ENCODE measurements around the gene MRPS21. TPM values are rescaled to one million over a fixed set of nuclear protein-coding genes. Genes with fewer than 3 reads are reported as not detected.

Gene MRPS21
- total and polyA plus RNA-seq, 4 donors = 15.0 to 56.5 (median 22.9) TPM

DNA sequence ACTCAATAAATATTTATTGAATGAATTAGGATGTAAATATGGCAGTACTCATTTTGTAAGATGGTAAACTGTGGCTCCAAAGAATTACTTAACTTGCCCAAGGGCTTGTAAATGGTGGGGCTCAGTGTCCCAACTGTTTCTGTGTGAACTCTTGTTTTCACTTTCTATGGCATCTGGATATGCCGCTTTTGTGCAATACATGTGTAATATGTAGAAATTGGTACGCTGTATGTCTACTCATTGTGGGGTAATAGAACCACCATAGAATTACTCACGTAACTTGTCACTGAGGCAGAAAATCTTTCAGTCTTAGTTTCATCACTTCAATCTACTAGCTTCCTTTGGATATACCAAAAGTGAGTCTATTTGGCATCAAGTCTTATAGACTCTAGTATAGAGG lies 28.6 kb downstream of the MRPS21 start:
- Histone ChIP-seq H3K27me3 (ENCODE audit: control insufficient read depth in 4 of 4, insufficient read depth in 4 of 4, low read length in 3 of 4) (no peaks in the 10 kb centered on the region), H3K9ac (ENCODE audit: low read depth in 1 of 2, low read length in 2 of 2) (peak overlapping the region; percentile 72 to 91), H3K9me3 (ENCODE audit: control insufficient read depth in 4 of 4, low read length in 3 of 4) (no peaks in the 10 kb centered on the region), H3K27ac (ENCODE audit: low read depth in 1 of 2, low read length in 2 of 2) (no peak overlapping the region), H3K36me3 (ENCODE audit: control insufficient read depth in 4 of 4, insufficient read depth in 3 of 4, low read depth in 1 of 4, low read length in 3 of 4) (peaks cover 2 to 26% (median 23%) of the 10 kb centered on the region in 4 donors), H3K4me1 (ENCODE audit: control insufficient read depth in 4 of 4, insufficient read depth in 4 of 4, low read length in 3 of 4) (peaks cover 5 to 13% (median 7%) of the 10 kb centered on the region in 4 donors), H3K4me3 (ENCODE audit: low read depth in 1 of 3, low read length in 3 of 3) (peak overlapping the region; percentile 94 to 99 (median 96))
- 78% methylated on average over 3 of the region's 3 CpGs for WGBS
- no peak for DNase-seq (ENCODE audit: low spot score)
- TF ChIP-seq RAD21 (IDR thresholded peaks at IDR 0.05) (no peak), FOXA1 (IDR thresholded peaks at IDR 0.05) (no peak)

DNA sequence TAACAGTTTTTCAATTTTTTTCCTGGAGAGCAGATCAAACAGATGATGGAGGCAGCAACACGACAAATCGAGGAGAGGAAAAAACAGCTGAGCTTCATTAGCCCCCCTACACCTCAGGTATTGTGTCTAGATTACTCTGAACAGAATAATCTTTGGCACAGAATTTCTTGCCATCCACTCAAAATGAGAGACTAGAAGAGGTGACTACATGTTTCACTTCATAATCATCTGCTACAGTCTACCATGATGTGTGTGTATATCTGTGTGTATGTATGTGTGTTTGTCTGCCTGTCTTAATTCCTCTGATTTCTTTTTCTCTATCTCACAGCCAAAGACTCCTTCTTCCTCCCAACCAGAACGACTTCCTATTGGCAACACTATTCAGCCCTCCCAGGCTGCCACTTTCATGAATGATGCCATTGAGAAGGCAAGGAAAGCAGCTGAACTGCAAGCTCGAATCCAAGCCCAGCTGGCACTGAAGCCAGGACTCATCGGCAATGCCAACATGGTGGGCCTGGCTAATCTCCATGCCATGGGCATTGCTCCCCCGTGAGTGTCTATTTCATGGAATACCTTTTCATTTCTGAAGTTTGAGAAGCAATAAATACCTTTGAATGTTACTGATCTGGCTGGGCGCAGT lies 39.1 kb downstream of the MRPS21 start:
- TF ChIP-seq, protein P1, sequence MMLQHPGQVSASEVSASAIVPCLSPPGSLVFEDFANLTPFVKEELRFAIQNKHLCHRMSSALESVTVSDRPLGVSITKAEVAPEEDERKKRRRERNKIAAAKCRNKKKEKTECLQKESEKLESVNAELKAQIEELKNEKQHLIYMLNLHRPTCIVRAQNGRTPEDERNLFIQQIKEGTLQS (IDR thresholded peaks at IDR 0.05) = no peak
- TF ChIP-seq RXRA (IDR thresholded peaks at IDR 0.05) = no peak
- TF ChIP-seq RAD21 (IDR thresholded peaks at IDR 0.05) = no peak
- TF ChIP-seq, protein P2, sequence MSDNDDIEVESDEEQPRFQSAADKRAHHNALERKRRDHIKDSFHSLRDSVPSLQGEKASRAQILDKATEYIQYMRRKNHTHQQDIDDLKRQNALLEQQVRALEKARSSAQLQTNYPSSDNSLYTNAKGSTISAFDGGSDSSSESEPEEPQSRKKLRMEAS (IDR thresholded peaks at IDR 0.05) = no peak
- no peak for TF ChIP-seq EGR1 (IDR thresholded peaks at IDR 0.05; ENCODE audit: low read depth in 2 of 2)
- no peak for TF ChIP-seq HNF4G (IDR thresholded peaks at IDR 0.05)
- no peak for TF ChIP-seq HNF4A (conservative IDR thresholded peaks at IDR 0.05)
- TF ChIP-seq, protein P3, sequence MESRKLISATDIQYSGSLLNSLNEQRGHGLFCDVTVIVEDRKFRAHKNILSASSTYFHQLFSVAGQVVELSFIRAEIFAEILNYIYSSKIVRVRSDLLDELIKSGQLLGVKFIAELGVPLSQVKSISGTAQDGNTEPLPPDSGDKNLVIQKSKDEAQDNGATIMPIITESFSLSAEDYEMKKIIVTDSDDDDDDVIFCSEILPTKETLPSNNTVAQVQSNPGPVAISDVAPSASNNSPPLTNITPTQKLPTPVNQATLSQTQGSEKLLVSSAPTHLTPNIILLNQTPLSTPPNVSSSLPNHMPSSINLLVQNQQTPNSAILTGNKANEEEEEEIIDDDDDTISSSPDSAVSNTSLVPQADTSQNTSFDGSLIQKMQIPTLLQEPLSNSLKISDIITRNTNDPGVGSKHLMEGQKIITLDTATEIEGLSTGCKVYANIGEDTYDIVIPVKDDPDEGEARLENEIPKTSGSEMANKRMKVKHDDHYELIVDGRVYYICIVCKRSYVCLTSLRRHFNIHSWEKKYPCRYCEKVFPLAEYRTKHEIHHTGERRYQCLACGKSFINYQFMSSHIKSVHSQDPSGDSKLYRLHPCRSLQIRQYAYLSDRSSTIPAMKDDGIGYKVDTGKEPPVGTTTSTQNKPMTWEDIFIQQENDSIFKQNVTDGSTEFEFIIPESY (IDR thresholded peaks at IDR 0.05) = no peak
- TF ChIP-seq, protein P4, sequence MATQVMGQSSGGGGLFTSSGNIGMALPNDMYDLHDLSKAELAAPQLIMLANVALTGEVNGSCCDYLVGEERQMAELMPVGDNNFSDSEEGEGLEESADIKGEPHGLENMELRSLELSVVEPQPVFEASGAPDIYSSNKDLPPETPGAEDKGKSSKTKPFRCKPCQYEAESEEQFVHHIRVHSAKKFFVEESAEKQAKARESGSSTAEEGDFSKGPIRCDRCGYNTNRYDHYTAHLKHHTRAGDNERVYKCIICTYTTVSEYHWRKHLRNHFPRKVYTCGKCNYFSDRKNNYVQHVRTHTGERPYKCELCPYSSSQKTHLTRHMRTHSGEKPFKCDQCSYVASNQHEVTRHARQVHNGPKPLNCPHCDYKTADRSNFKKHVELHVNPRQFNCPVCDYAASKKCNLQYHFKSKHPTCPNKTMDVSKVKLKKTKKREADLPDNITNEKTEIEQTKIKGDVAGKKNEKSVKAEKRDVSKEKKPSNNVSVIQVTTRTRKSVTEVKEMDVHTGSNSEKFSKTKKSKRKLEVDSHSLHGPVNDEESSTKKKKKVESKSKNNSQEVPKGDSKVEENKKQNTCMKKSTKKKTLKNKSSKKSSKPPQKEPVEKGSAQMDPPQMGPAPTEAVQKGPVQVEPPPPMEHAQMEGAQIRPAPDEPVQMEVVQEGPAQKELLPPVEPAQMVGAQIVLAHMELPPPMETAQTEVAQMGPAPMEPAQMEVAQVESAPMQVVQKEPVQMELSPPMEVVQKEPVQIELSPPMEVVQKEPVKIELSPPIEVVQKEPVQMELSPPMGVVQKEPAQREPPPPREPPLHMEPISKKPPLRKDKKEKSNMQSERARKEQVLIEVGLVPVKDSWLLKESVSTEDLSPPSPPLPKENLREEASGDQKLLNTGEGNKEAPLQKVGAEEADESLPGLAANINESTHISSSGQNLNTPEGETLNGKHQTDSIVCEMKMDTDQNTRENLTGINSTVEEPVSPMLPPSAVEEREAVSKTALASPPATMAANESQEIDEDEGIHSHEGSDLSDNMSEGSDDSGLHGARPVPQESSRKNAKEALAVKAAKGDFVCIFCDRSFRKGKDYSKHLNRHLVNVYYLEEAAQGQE (IDR thresholded peaks at IDR 0.05) = no peak
- TF ChIP-seq NR2F2 (IDR thresholded peaks at IDR 0.05) = no peak
- 95% methylated on average over 7 of the region's 7 CpGs for WGBS
- no peak for DNase-seq (ENCODE audit: low spot score)
- Histone ChIP-seq H3K36me3 (ENCODE audit: control insufficient read depth in 4 of 4, insufficient read depth in 3 of 4, low read depth in 1 of 4, low read length in 3 of 4) (peaks cover 40 to 83% (median 58%) of the 10 kb centered on the region in 4 donors), H3K9ac (ENCODE audit: low read depth in 1 of 2, low read length in 2 of 2) (no peak overlapping the region), H3K9me3 (ENCODE audit: control insufficient read depth in 4 of 4, low read length in 3 of 4) (no peaks in the 10 kb centered on the region), H3K4me3 (ENCODE audit: low read depth in 1 of 3, low read length in 3 of 3) (no peak overlapping the region), H3K27ac (ENCODE audit: low read depth in 1 of 2, low read length in 2 of 2) (no peak overlapping the region), H3K4me1 (ENCODE audit: control insufficient read depth in 4 of 4, insufficient read depth in 4 of 4, low read length in 3 of 4) (no peaks in the 10 kb centered on the region), H3K27me3 (ENCODE audit: control insufficient read depth in 4 of 4, insufficient read depth in 4 of 4, low read length in 3 of 4) (no peaks in the 10 kb centered on the region)

DNA sequence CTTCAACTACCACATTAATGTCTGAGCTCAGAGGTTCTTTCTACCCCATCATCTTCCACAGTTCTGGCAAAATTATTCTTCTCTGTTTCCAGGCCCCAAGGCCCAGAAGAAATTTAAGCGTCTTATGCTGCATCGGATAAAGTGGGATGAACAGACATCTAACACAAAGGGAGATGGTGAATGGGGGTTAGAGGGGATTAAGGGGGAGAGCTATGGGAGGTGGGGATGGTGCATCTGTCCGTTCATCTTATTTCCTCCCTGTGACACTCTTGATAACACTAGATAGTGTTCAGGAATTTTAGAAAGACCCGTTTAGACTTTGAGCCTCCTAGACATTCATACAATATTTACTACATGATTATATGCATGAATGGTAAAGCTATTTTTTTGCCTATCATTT lies 52.7 kb downstream of the MRPS21 start:
- 87% methylated on average over 4 of the region's 4 CpGs for WGBS
- Histone ChIP-seq H3K9ac (ENCODE audit: low read depth in 1 of 2, low read length in 2 of 2) (no peak overlapping the region), H3K27ac (ENCODE audit: low read depth in 1 of 2, low read length in 2 of 2) (no peak overlapping the region), H3K4me3 (ENCODE audit: low read depth in 1 of 3, low read length in 3 of 3) (no peak overlapping the region), H3K4me1 (ENCODE audit: control insufficient read depth in 4 of 4, insufficient read depth in 4 of 4, low read length in 3 of 4) (no peaks in the 10 kb centered on the region), H3K9me3 (ENCODE audit: control insufficient read depth in 4 of 4, low read length in 3 of 4) (no peaks in the 10 kb centered on the region), H3K36me3 (ENCODE audit: control insufficient read depth in 4 of 4, insufficient read depth in 3 of 4, low read depth in 1 of 4, low read length in 3 of 4) (peaks cover 14 to 79% (median 57%) of the 10 kb centered on the region in 4 donors), H3K27me3 (ENCODE audit: control insufficient read depth in 4 of 4, insufficient read depth in 4 of 4, low read length in 3 of 4) (no peaks in the 10 kb centered on the region)
- DNase-seq (ENCODE audit: low spot score) = no peak
- TF ChIP-seq NR2F2 (IDR thresholded peaks at IDR 0.05) (no peak), GABPA (IDR thresholded peaks at IDR 0.05 in 1 of 2, conservative IDR thresholded peaks at IDR 0.05 in 1 of 2) (no peak), HNF4A (conservative IDR thresholded peaks at IDR 0.05) (no peak), SP1 (IDR thresholded peaks at IDR 0.05) (no peak), RXRA (IDR thresholded peaks at IDR 0.05) (no peak), TAF1 (conservative IDR thresholded peaks at IDR 0.05) (no peak), YY1 (IDR thresholded peaks at IDR 0.05) (no peak)
- TF ChIP-seq, protein P2 (IDR thresholded peaks at IDR 0.05) = no peak
- TF ChIP-seq, protein P3 (IDR thresholded peaks at IDR 0.05) = no peak
- TF ChIP-seq, protein P5, sequence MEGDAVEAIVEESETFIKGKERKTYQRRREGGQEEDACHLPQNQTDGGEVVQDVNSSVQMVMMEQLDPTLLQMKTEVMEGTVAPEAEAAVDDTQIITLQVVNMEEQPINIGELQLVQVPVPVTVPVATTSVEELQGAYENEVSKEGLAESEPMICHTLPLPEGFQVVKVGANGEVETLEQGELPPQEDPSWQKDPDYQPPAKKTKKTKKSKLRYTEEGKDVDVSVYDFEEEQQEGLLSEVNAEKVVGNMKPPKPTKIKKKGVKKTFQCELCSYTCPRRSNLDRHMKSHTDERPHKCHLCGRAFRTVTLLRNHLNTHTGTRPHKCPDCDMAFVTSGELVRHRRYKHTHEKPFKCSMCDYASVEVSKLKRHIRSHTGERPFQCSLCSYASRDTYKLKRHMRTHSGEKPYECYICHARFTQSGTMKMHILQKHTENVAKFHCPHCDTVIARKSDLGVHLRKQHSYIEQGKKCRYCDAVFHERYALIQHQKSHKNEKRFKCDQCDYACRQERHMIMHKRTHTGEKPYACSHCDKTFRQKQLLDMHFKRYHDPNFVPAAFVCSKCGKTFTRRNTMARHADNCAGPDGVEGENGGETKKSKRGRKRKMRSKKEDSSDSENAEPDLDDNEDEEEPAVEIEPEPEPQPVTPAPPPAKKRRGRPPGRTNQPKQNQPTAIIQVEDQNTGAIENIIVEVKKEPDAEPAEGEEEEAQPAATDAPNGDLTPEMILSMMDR (IDR thresholded peaks at IDR 0.05; ENCODE audit: low read depth, low read length, missing input control) = no peak
